HepG2 (cell line): ENCODE data around the gene SSH3. TPM values are rescaled to one million over a fixed set of nuclear protein-coding genes. Genes with fewer than 3 reads are reported as not detected.

Experiments
- ATAC-seq: fragments of 200-7000 bp; cut with Tn5 transposase; 3 replicates; pipeline ENCODE4 v1.9.1; 2020; ENCODE audit warnings: mild to moderate bottlenecking, moderate library complexity
- BruUV-seq: library from RNA; stranded (reverse); fragments of 400-500 nt; replicated peaks from 2 replicates; lab custom pipeline; 2021; lab: Mats Ljungman, UMichigan
- CTCF ChIA-PET: fragments of 300-600 bp; formaldehyde crosslinking; extraction: SDS; loops from one replicate; lab custom pipeline; 2021; ENCODE audit warnings: low total read pairs, inconsistent platforms, low intra/inter-chr PET ratio; lab: Yijun Ruan, JAX
- POLR2A ChIA-PET: fragments of 350-600 bp; sonication (Branson Sonifier 250); formaldehyde crosslinking; loops from one replicate; lab custom pipeline; 2020; ENCODE audit warnings: antibody characterized with exemption, inconsistent platforms; lab: Yijun Ruan, JAX
- DNase-seq: peaks from one replicate; pipeline ENCODE4 v3.0.0-alpha.2; 2015; ENCODE audit warnings: low spot score
- FAIRE-seq: peaks from 3 replicates; lab custom pipeline; 2011; peaks lifted over from hg19 to GRCh38; lab: Jason Lieb, UNC
- H2AFZ ChIP-seq: one replicate; pipeline ENCODE4 v1.6.1; 2011; ENCODE audit warnings: low read length, inconsistent platforms
- H3K27ac ChIP-seq: fragments of 300-600 bp; 3 replicates; pipeline ENCODE4 v1.8.0; 2011; ENCODE audit warnings: mixed run types, mild to moderate bottlenecking, mixed read lengths, low read length, inconsistent platforms; ENCODE audit not compliant: insufficient read depth; ENCODE audit errors: extremely low read length
- H3K27me3 ChIP-seq, 2 experiments: fragments of 200-600 bp in 1 of 2; 2 replicates in 1 of 2; 3 replicates in 1 of 2; pipeline versions ENCODE4 v1.6.0 to v1.8.0; 2011; ENCODE audit warnings: low read length in 2 of 2, mild to moderate bottlenecking in 2 of 2, moderate library complexity in 2 of 2, inconsistent platforms in 1 of 2; ENCODE audit not compliant: insufficient read depth in 2 of 2, control insufficient read depth in 1 of 2
- H3K36me3 ChIP-seq, 2 experiments: fragments of 200-600 bp in 1 of 2; replicated peaks in 1 of 2; 2 replicates in 1 of 2; 3 replicates in 1 of 2; pipeline versions ENCODE4 v1.5.1 to v1.8.0; 2011; ENCODE audit warnings: low read length in 2 of 2, inconsistent platforms in 1 of 2; ENCODE audit not compliant: insufficient read depth in 2 of 2, control insufficient read depth in 1 of 2
- H3K4me1 ChIP-seq: 2 replicates; pipeline ENCODE4 v1.5.1; 2012; ENCODE audit warnings: low read length, inconsistent platforms; ENCODE audit not compliant: insufficient read depth
- H3K4me2 ChIP-seq: 2 replicates; pipeline ENCODE4 v1.6.0; 2011; ENCODE audit warnings: low read depth, low read length, inconsistent platforms
- H3K4me3 ChIP-seq, 3 experiments: fragments of 200-600 bp in 1 of 3; sonication (generic), shearing (Covaris generic) in 1 of 3; replicated peaks in 1 of 3; 2 replicates each; pipeline ENCODE4 v1.5.1; 2011 to 2016; ENCODE audit warnings: low read length in 3 of 3, inconsistent platforms in 2 of 3, low read depth in 2 of 3, mild to moderate bottlenecking in 2 of 3, control low read depth in 1 of 3, mixed read lengths in 1 of 3; ENCODE audit not compliant: insufficient read depth in 1 of 3
- H3K79me2 ChIP-seq: one replicate; pipeline ENCODE4 v1.6.1; 2011; ENCODE audit warnings: low read length, inconsistent platforms; ENCODE audit not compliant: insufficient read depth
- H3K9ac ChIP-seq: 2 replicates; pipeline ENCODE4 v1.6.0; 2011; ENCODE audit warnings: mild to moderate bottlenecking, low read depth, low read length, inconsistent platforms; ENCODE audit not compliant: insufficient read depth
- H3K9me3 ChIP-seq: 2 replicates; pipeline ENCODE4 v1.5.1; 2012; ENCODE audit warnings: mild to moderate bottlenecking, low read length
- H4K20me1 ChIP-seq: 2 replicates; pipeline ENCODE4 v1.6.0; 2011; ENCODE audit warnings: inconsistent platforms, mild to moderate bottlenecking, low read length, moderate library complexity; ENCODE audit not compliant: insufficient read depth
- CENPT ChIP-seq: sonication (generic); formaldehyde crosslinking; IDR thresholded peaks from 2 replicates; pipeline ENCODE4 v1.8.0; 2022; ENCODE audit warnings: low read depth, mild to moderate bottlenecking, moderate library complexity, missing genetic modification reagents
- PITX1 ChIP-seq: sonication (generic); formaldehyde crosslinking; IDR thresholded peaks from 2 replicates; pipeline ENCODE4 v1.5.1; 2020; ENCODE audit warnings: mild to moderate bottlenecking, missing genetic modification reagents
- REXO4 ChIP-seq: sonication (generic); formaldehyde crosslinking; IDR thresholded peaks from 2 replicates; pipeline ENCODE4 v1.8.0; 2022; ENCODE audit warnings: missing genetic modification reagents, mild to moderate bottlenecking, borderline replicate concordance
- RORA ChIP-seq: sonication (generic); formaldehyde crosslinking; IDR thresholded peaks from 2 replicates; pipeline ENCODE4 v1.5.0; 2020; ENCODE audit warnings: mild to moderate bottlenecking, missing genetic modification reagents, moderate library complexity
- SRY ChIP-seq: sonication (generic); formaldehyde crosslinking; IDR thresholded peaks from 2 replicates; pipeline ENCODE4 v1.8.0; 2022; ENCODE audit warnings: mild to moderate bottlenecking, missing genetic modification reagents
- YY1 ChIP-seq: IDR thresholded peaks from 2 replicates; pipeline ENCODE4 v1.6.1; 2011; ENCODE audit warnings: low read length, low read depth, moderate library complexity, mild to moderate bottlenecking; ENCODE audit not compliant: insufficient read depth, insufficient replicate concordance
- ZNF431 ChIP-seq: sonication (generic); formaldehyde crosslinking; IDR thresholded peaks from 2 replicates; pipeline ENCODE4 v1.9.0; 2022; ENCODE audit warnings: missing genetic modification reagents, low read depth, mild to moderate bottlenecking, borderline replicate concordance
- ZNF546 ChIP-seq: sonication (generic); formaldehyde crosslinking; conservative IDR thresholded peaks from 2 replicates; pipeline ENCODE4 v1.8.1; 2023; ENCODE audit warnings: mild to moderate bottlenecking, missing genetic modification reagents
- ZNF747 ChIP-seq: sonication (generic); formaldehyde crosslinking; IDR thresholded peaks from 2 replicates; pipeline ENCODE4 v1.8.1; 2023; ENCODE audit warnings: missing genetic modification reagents, mild to moderate bottlenecking, borderline replicate concordance
- ZNF777 ChIP-seq: sonication (generic); formaldehyde crosslinking; IDR thresholded peaks from 2 replicates; pipeline ENCODE4 v1.4.0; 2020; ENCODE audit warnings: missing genetic modification reagents
- ZNF781 ChIP-seq: sonication (generic); formaldehyde crosslinking; IDR thresholded peaks from 2 replicates; pipeline ENCODE4 v1.5.1; 2020; ENCODE audit warnings: borderline replicate concordance, mild to moderate bottlenecking, missing genetic modification reagents; ENCODE audit errors: not compliant biosample characterization
- ZNF850 ChIP-seq: sonication (generic); formaldehyde crosslinking; conservative IDR thresholded peaks from 2 replicates; pipeline ENCODE4 v1.9.0; 2021; ENCODE audit warnings: mild to moderate bottlenecking, missing genetic modification reagents
- ZSCAN22 ChIP-seq: sonication (generic); formaldehyde crosslinking; IDR thresholded peaks from 2 replicates; pipeline ENCODE4 v1.4.0; 2020; ENCODE audit warnings: mild to moderate bottlenecking, missing genetic modification reagents
- WGBS: methylation state at CpG from one replicate; pipeline ENCODE4 v1.1.6; 2017; ENCODE audit warnings: low lambda C conversion rate; 5-methylcytosine and 5-hydroxymethylcytosine counted together
- in situ Hi-C: cut with HindIII; loops from 2 replicates; pipeline ENCODE4 v1.10.0; 2017; ENCODE audit warnings: low pct_unique_long_range_greater_than_20kb; ENCODE audit not compliant: extremely low pct_ligation_motif_present
- intact Hi-C: fragments of 100-400 bp; cut with micrococcal nuclease; formaldehyde crosslinking; loops from one replicate; pipeline ENCODE4 v1.10.0; 2022; ENCODE audit not compliant: unreplicated experiment
- polyA plus RNA-seq, 8 experiments: library from polyadenylated mRNA; depleted of rRNA in 3 of 8; stranded (reverse) in 7 of 8; unstranded in 1 of 8; fragments of >200 nt; fragmentation: Illumina TruSeq in 4 of 8; extraction: Trizol in 4 of 8; gene quantifications; 2 replicates each; pipeline versions ENCODE4 v1.2.1 to v1.2.3, GENCODE V29; 2011 to 2016; ENCODE audit warnings: low read depth in 4 of 8, missing spikeins in 1 of 8, mixed read lengths in 1 of 8; ENCODE audit not compliant: insufficient read depth in 1 of 8
- total RNA-seq, 5 experiments: library from RNA; depleted of rRNA; stranded (reverse); fragments of >200 nt; fragmentation: Illumina TruSeq; extraction: Trizol; gene quantifications; 2 replicates each; pipeline ENCODE4 v1.2.3, GENCODE V29; 2016; ENCODE audit warnings: low read depth in 1 of 5
- TF ChIP-seq, protein P1 (sequence below): sonication (generic); formaldehyde crosslinking; IDR thresholded peaks from 2 replicates; pipeline ENCODE4 v1.5.0; 2020; ENCODE audit warnings: missing genetic modification reagents

Gene SSH3
- total and polyA plus RNA-seq, 2 of the 13 experiments (the other 11 are each of a cell fraction or from before 2014, with no cell fraction given) = 12.4 to 18.8 TPM

- no TSS peak for BruUV-seq
- Histone ChIP-seq H3K79me2 (peaks cover 5% of the 10 kb centered on the region), H4K20me1 (no peaks in the 10 kb centered on the region), H3K4me1 (peaks cover 12% of the 10 kb centered on the region), H3K27ac (no peak overlapping the region), H3K9ac (no peak overlapping the region), H3K27me3 (no peaks in the 10 kb centered on the region), H3K9me3 (no peaks in the 10 kb centered on the region), H2AFZ (no peak overlapping the region), H3K4me3 (no peak overlapping the region), H3K4me2 (no peak overlapping the region), H3K36me3 (peaks cover 0 to 2% of the 10 kb centered on the region in 2 experiments; a peak in 3 of 5 replicates)
- CTCF ChIA-PET = no interaction called here
- ATAC-seq (no peak), DNase-seq (no peak), FAIRE-seq (no peak)
- POLR2A ChIA-PET = interaction anchor here (0.9 kb wide), 1 partner anchor 8 kb away, joined by 3 read pairs; no protein-coding TSS in a partner anchor
- WGBS = 91% methylated on average over 4 of the region's 11 CpGs
- in situ Hi-C loops = no loop called here
- no peak for TF ChIP-seq PITX1 (CRISPR knock-in tag)
- no peak for TF ChIP-seq ZNF747 (CRISPR knock-in tag)
- no peak for TF ChIP-seq ZNF546 (CRISPR knock-in tag)
- no peak for TF ChIP-seq ZNF781
- TF ChIP-seq ZNF777 (CRISPR knock-in tag) = no peak
- no peak for TF ChIP-seq ZNF850
- TF ChIP-seq SRY = no peak
- TF ChIP-seq REXO4 = no peak
- TF ChIP-seq ZSCAN22 (CRISPR knock-in tag) = no peak
- TF ChIP-seq YY1 = no peak
- TF ChIP-seq CENPT (CRISPR knock-in tag) = no peak
- TF ChIP-seq, protein P1, sequence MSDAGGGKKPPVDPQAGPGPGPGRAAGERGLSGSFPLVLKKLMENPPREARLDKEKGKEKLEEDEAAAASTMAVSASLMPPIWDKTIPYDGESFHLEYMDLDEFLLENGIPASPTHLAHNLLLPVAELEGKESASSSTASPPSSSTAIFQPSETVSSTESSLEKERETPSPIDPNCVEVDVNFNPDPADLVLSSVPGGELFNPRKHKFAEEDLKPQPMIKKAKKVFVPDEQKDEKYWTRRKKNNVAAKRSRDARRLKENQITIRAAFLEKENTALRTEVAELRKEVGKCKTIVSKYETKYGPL (CRISPR knock-in tag) = no peak
- no peak for TF ChIP-seq RORA (CRISPR knock-in tag)
- TF ChIP-seq ZNF431 = no peak
- intact Hi-C loops = no loop called here
These were observed 5.8 kb downstream of the SSH3 start for GRCh38 chr11:67309166-67309565.
